HCT116 (cell line): ENCODE results near the gene XG. TPM values are rescaled to one million over a fixed set of nuclear protein-coding genes. Genes with fewer than 3 reads are reported as not detected.

Source experiments
- ATAC-seq: fragments of 200-7000 bp; cut with Tn5 transposase; 2 replicates; pipeline ENCODE4 v1.9.1; 2020; ENCODE audit warnings: mild to moderate bottlenecking, moderate library complexity
- BruUV-seq: library from RNA; stranded (reverse); fragments of 400-500 nt; replicated peaks from 2 replicates; lab custom pipeline; 2021; lab: Mats Ljungman, UMichigan
- CTCF ChIA-PET: fragments of 300-600 bp; sonication (Branson Sonifier 250); formaldehyde crosslinking; loops from one replicate; lab custom pipeline; 2021; ENCODE audit warnings: antibody characterized with exemption; lab: Charles Lee
- POLR2A ChIA-PET: fragments of 300-600, 350-600 bp; sonication (Branson Sonifier 250); formaldehyde crosslinking; loops from one replicate; lab custom pipeline; 2021; ENCODE audit warnings: antibody characterized with exemption; lab: Charles Lee
- RAD21 ChIA-PET, 2 experiments: fragments of 300-600 bp; sonication (Branson Sonifier 250); formaldehyde crosslinking; loops; one replicate each; lab custom pipeline; 2023; ENCODE audit warnings: low total read pairs in 2 of 2; ENCODE audit not compliant: uncharacterized antibody in 2 of 2, unreplicated experiment in 2 of 2, low non-redundant PET in 1 of 2; lab: Charles Lee
- DNase-seq: peaks from one replicate; pipeline ENCODE4 v3.0.0-alpha.2; 2010; ENCODE audit warnings: low read depth, low spot score
- H2AFZ ChIP-seq: fragments of 200-600 bp; shearing (Covaris generic), sonication (generic); 2 replicates; pipeline ENCODE4 v1.6.1; 2017; ENCODE audit warnings: low read depth, mixed run types, mixed read lengths, antibody characterized with exemption, low read length; ENCODE audit not compliant: poor library complexity, severe bottlenecking
- H3K27ac ChIP-seq: 2 replicates; pipeline ENCODE4 v1.5.1; 2012; ENCODE audit warnings: low read depth, low read length
- H3K27me3 ChIP-seq: fragments of 200-600 bp; sonication (generic); 2 replicates; pipeline ENCODE4 v1.6.1; 2016; ENCODE audit warnings: mixed run types, low read length, mixed read lengths; ENCODE audit not compliant: insufficient read depth
- H3K36me3 ChIP-seq, 2 experiments: fragments of 200-500 bp in 1 of 2; fragments of 200-600 bp in 1 of 2; sonication (Bioruptor generic) in 1 of 2; sonication (generic) in 1 of 2; 2 replicates each; pipeline versions ENCODE4 v1.5.1 to v1.6.1; 2014 to 2016; ENCODE audit warnings: low read length in 2 of 2, inconsistent platforms in 1 of 2, mixed read lengths in 1 of 2, mixed run types in 1 of 2; ENCODE audit not compliant: insufficient read depth in 2 of 2, control insufficient read depth in 1 of 2
- H3K4me1 ChIP-seq, 2 experiments: fragments of 200-600 bp in 1 of 2; sonication (generic) in 1 of 2; 2 replicates each; pipeline versions ENCODE4 v1.5.1 to v1.6.1; 2012 to 2017; ENCODE audit warnings: low read length in 2 of 2, inconsistent platforms in 1 of 2, mild to moderate bottlenecking in 1 of 2, mixed read lengths in 1 of 2, mixed run types in 1 of 2, moderate library complexity in 1 of 2; ENCODE audit not compliant: insufficient read depth in 2 of 2, control insufficient read depth in 1 of 2
- H3K4me2 ChIP-seq: fragments of 200-600 bp; sonication (generic); 2 replicates; pipeline ENCODE4 v1.6.1; 2017; ENCODE audit warnings: mixed run types, low read length, mixed read lengths
- H3K4me3 ChIP-seq, 2 experiments: fragments of 200-600 bp in 1 of 2; sonication (generic) in 1 of 2; replicated peaks in 1 of 2; 2 replicates each; pipeline ENCODE4 v1.5.1; 2011 to 2016; ENCODE audit warnings: low read length in 2 of 2, control low read depth in 1 of 2, low read depth in 1 of 2, mild to moderate bottlenecking in 1 of 2, mixed read lengths in 1 of 2, mixed run types in 1 of 2
- H3K79me2 ChIP-seq: fragments of 200-600 bp; sonication (generic); 2 replicates; pipeline ENCODE4 v1.6.1; 2017; ENCODE audit warnings: mild to moderate bottlenecking, mixed run types, low read length, moderate library complexity, mixed read lengths; ENCODE audit not compliant: insufficient read depth
- H3K9ac ChIP-seq: fragments of 200-600 bp; sonication (generic); 2 replicates; pipeline ENCODE4 v1.6.1; 2016; ENCODE audit warnings: low read length, mixed read lengths
- H3K9me2 ChIP-seq: fragments of 200-600 bp; sonication (generic), shearing (Covaris generic); 2 replicates; pipeline ENCODE4 v1.6.1; 2017; ENCODE audit warnings: mixed run types, mild to moderate bottlenecking, moderate library complexity; ENCODE audit not compliant: insufficient read depth
- H3K9me3 ChIP-seq, 2 experiments: fragments of 200-500 bp in 1 of 2; fragments of 200-600 bp in 1 of 2; sonication (Bioruptor generic) in 1 of 2; sonication (generic) in 1 of 2; 2 replicates each; pipeline ENCODE4 v1.6.1; 2014 to 2017; ENCODE audit warnings: low read length in 2 of 2, mixed read lengths in 2 of 2, inconsistent platforms in 1 of 2, low read depth in 1 of 2, mild to moderate bottlenecking in 1 of 2, mixed run types in 1 of 2, moderate library complexity in 1 of 2; ENCODE audit not compliant: control insufficient read depth in 1 of 2, insufficient read depth in 1 of 2
- H4K20me1 ChIP-seq: fragments of 200-600 bp; sonication (generic), shearing (Covaris generic); 2 replicates; pipeline ENCODE4 v1.6.1; 2017; ENCODE audit warnings: mixed run types, mild to moderate bottlenecking, moderate library complexity; ENCODE audit not compliant: insufficient read depth
- CBX3 ChIP-seq: IDR thresholded peaks from 2 replicates; pipeline ENCODE4 v1.6.1; 2012; ENCODE audit warnings: low read depth
- CEBPB ChIP-seq: IDR thresholded peaks from 2 replicates; pipeline ENCODE4 v1.6.1; 2012; ENCODE audit warnings: low read depth
- ELF1 ChIP-seq: IDR thresholded peaks from 2 replicates; pipeline ENCODE4 v1.6.1; 2012; ENCODE audit warnings: low read depth, borderline replicate concordance
- EZH2 ChIP-seq: fragments of 200-600 bp; sonication (generic); IDR thresholded peaks from 2 replicates; pipeline ENCODE4 v1.6.1; 2017; ENCODE audit warnings: antibody characterized with exemption, mixed run types
- EZH2phosphoT487 ChIP-seq: fragments of 200-600 bp; IDR thresholded peaks from 2 replicates; pipeline ENCODE4 v1.6.1; 2018; ENCODE audit warnings: antibody characterized with exemption, borderline replicate concordance
- FOSL1 ChIP-seq: IDR thresholded peaks from 2 replicates; pipeline ENCODE4 v1.6.1; 2012; ENCODE audit warnings: low read depth
- POLR2A ChIP-seq: IDR thresholded peaks from 2 replicates; pipeline ENCODE4 v1.7.0; 2011; ENCODE audit warnings: borderline replicate concordance; ENCODE audit not compliant: insufficient read depth, insufficient read length; ENCODE audit errors: extremely low read depth
- RAD21 ChIP-seq: IDR thresholded peaks from 2 replicates; pipeline ENCODE4 v1.6.1; 2012; ENCODE audit warnings: low read depth, mild to moderate bottlenecking
- SRF ChIP-seq: IDR thresholded peaks from 2 replicates; pipeline ENCODE4 v1.6.1; 2012; ENCODE audit warnings: low read depth
- TCF7L2 ChIP-seq: IDR thresholded peaks from 2 replicates; pipeline ENCODE4 v1.7.0; 2011; ENCODE audit warnings: borderline replicate concordance, inconsistent platforms; ENCODE audit not compliant: insufficient read depth, insufficient read length; ENCODE audit errors: extremely low read depth
- ZFX ChIP-seq: fragments of 450-650 bp; IDR thresholded peaks from 2 replicates; pipeline ENCODE4 v1.6.1; 2017
- ZNF274 ChIP-seq: fragments of 200-500 bp; sonication (Bioruptor generic); IDR thresholded peaks from 2 replicates; pipeline ENCODE4 v1.6.1; 2014; ENCODE audit warnings: mild to moderate bottlenecking, low read depth, low read length, inconsistent platforms
- intact Hi-C: fragments of 100-400 bp; cut with micrococcal nuclease; formaldehyde crosslinking; loops from 2 replicates; pipeline ENCODE4 v1.10.0; 2022
- total RNA-seq: library from RNA; stranded (reverse); gene quantifications from one replicate; pipeline ENCODE4 v1.2.1, GENCODE V29; 2021; ENCODE audit not compliant: unreplicated experiment
- TF ChIP-seq, protein P1 (sequence below): IDR thresholded peaks from 2 replicates; pipeline ENCODE4 v1.6.1; 2012; ENCODE audit warnings: low read depth
- TF ChIP-seq, protein P2 (sequence below): IDR thresholded peaks from 2 replicates; pipeline ENCODE4 v1.6.1; 2012
- TF ChIP-seq, protein P3 (sequence below): IDR thresholded peaks from 2 replicates; pipeline ENCODE4 v1.6.1; 2012
- TF ChIP-seq, protein P4 (sequence below): IDR thresholded peaks from 2 replicates; pipeline ENCODE4 v1.6.1; 2011; ENCODE audit warnings: mild to moderate bottlenecking, low read length, moderate library complexity; ENCODE audit not compliant: insufficient replicate concordance; ENCODE audit errors: extremely low read depth

XG gene
- total RNA-seq, 1 experiment from 2014 or later = not detected

DNA sequence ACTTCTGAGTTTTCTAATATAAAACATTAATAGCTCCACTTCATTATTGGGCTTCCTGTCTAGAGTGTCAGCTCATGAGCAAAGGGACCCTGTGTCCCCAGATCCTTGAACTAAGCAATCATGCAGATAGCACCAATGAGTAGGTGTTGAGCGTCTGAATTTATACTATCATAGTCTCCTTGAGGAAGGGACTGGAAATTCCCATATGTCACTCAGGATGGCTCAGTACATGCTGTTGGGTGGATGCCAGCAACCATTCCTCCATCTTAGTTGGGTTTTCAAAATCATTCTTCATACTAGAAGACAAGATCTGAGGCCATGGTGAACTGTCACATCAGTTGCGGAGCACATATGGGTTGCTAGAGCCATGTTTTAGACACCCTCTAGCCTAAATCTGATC lies 33.0 kb upstream of the XG start:
- no peak overlapping the region for H2AFZ ChIP-seq
- H3K9ac ChIP-seq = no peak overlapping the region
- no peak overlapping the region for H3K4me2 ChIP-seq
- DNase-seq (no peak), ATAC-seq (no peak)
- H3K4me1 ChIP-seq = no peaks in the 10 kb centered on the region
- TF ChIP-seq CEBPB = no peak
- no peak for TF ChIP-seq ZNF274
- no peak for TF ChIP-seq ZFX
- TF ChIP-seq, protein P1, sequence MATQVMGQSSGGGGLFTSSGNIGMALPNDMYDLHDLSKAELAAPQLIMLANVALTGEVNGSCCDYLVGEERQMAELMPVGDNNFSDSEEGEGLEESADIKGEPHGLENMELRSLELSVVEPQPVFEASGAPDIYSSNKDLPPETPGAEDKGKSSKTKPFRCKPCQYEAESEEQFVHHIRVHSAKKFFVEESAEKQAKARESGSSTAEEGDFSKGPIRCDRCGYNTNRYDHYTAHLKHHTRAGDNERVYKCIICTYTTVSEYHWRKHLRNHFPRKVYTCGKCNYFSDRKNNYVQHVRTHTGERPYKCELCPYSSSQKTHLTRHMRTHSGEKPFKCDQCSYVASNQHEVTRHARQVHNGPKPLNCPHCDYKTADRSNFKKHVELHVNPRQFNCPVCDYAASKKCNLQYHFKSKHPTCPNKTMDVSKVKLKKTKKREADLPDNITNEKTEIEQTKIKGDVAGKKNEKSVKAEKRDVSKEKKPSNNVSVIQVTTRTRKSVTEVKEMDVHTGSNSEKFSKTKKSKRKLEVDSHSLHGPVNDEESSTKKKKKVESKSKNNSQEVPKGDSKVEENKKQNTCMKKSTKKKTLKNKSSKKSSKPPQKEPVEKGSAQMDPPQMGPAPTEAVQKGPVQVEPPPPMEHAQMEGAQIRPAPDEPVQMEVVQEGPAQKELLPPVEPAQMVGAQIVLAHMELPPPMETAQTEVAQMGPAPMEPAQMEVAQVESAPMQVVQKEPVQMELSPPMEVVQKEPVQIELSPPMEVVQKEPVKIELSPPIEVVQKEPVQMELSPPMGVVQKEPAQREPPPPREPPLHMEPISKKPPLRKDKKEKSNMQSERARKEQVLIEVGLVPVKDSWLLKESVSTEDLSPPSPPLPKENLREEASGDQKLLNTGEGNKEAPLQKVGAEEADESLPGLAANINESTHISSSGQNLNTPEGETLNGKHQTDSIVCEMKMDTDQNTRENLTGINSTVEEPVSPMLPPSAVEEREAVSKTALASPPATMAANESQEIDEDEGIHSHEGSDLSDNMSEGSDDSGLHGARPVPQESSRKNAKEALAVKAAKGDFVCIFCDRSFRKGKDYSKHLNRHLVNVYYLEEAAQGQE = no peak
- no peak for TF ChIP-seq FOSL1
- TF ChIP-seq EZH2phosphoT487 = no peak
- TF ChIP-seq SRF = no peak
- no peak for TF ChIP-seq EZH2
- TF ChIP-seq, protein P2, sequence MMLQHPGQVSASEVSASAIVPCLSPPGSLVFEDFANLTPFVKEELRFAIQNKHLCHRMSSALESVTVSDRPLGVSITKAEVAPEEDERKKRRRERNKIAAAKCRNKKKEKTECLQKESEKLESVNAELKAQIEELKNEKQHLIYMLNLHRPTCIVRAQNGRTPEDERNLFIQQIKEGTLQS = no peak
- TF ChIP-seq TCF7L2 = no peak
- TF ChIP-seq CBX3 = no peak
- TF ChIP-seq RAD21 = no peak
- TF ChIP-seq, protein P3, sequence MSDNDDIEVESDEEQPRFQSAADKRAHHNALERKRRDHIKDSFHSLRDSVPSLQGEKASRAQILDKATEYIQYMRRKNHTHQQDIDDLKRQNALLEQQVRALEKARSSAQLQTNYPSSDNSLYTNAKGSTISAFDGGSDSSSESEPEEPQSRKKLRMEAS = no peak
- TF ChIP-seq, protein P4, sequence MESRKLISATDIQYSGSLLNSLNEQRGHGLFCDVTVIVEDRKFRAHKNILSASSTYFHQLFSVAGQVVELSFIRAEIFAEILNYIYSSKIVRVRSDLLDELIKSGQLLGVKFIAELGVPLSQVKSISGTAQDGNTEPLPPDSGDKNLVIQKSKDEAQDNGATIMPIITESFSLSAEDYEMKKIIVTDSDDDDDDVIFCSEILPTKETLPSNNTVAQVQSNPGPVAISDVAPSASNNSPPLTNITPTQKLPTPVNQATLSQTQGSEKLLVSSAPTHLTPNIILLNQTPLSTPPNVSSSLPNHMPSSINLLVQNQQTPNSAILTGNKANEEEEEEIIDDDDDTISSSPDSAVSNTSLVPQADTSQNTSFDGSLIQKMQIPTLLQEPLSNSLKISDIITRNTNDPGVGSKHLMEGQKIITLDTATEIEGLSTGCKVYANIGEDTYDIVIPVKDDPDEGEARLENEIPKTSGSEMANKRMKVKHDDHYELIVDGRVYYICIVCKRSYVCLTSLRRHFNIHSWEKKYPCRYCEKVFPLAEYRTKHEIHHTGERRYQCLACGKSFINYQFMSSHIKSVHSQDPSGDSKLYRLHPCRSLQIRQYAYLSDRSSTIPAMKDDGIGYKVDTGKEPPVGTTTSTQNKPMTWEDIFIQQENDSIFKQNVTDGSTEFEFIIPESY = no peak
- TF ChIP-seq ELF1 = no peak
- no peak for TF ChIP-seq POLR2A
- H4K20me1 ChIP-seq = no peaks in the 10 kb centered on the region
- H3K36me3 ChIP-seq = peaks cover 0 to 10% of the 10 kb centered on the region in 2 experiments; a peak in 1 of 4 replicates
- intact Hi-C loops = no loop called here
- BruUV-seq = no TSS peak
- CTCF ChIA-PET = no interaction called here
- no peaks in the 10 kb centered on the region for H3K79me2 ChIP-seq
- H3K4me3 ChIP-seq = no peak overlapping the region
- POLR2A ChIA-PET = no interaction called here
- no peaks in the 10 kb centered on the region for H3K27me3 ChIP-seq
- RAD21 ChIA-PET = no interaction called here
- no peaks in the 10 kb centered on the region for H3K9me2 ChIP-seq
- no peak overlapping the region for H3K27ac ChIP-seq
- no peaks in the 10 kb centered on the region for H3K9me3 ChIP-seq
